ENCODE measurements around the gene RASIP1.
"Not testable (repeated sequence)": the region's sequence is repeated elsewhere in the genome, so short reads cannot be mapped to it uniquely, and the experiment has no call there.

The RASIP1 gene

DNA sequence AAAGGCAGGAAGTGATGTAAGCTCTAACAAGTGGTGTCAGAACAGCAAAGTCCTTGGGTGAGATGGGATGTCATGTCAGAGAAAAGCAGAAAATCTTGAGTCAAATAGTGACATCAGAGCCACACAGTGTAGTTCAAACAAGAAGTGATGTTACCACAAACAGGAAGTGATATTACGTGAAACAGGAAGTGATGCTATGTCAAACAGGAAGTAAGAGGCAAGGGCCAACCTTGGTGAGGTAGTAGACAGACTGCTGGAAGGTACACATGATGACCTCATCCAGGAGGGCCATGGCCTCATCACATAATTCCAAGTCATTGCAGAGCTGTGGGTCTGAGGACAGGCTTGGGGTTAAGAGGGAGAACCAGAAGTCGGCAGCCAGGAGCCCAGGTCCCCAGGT lies 13.9 kb downstream of the RASIP1 start:
- DNase-seq = peak; percentile 58

DNA sequence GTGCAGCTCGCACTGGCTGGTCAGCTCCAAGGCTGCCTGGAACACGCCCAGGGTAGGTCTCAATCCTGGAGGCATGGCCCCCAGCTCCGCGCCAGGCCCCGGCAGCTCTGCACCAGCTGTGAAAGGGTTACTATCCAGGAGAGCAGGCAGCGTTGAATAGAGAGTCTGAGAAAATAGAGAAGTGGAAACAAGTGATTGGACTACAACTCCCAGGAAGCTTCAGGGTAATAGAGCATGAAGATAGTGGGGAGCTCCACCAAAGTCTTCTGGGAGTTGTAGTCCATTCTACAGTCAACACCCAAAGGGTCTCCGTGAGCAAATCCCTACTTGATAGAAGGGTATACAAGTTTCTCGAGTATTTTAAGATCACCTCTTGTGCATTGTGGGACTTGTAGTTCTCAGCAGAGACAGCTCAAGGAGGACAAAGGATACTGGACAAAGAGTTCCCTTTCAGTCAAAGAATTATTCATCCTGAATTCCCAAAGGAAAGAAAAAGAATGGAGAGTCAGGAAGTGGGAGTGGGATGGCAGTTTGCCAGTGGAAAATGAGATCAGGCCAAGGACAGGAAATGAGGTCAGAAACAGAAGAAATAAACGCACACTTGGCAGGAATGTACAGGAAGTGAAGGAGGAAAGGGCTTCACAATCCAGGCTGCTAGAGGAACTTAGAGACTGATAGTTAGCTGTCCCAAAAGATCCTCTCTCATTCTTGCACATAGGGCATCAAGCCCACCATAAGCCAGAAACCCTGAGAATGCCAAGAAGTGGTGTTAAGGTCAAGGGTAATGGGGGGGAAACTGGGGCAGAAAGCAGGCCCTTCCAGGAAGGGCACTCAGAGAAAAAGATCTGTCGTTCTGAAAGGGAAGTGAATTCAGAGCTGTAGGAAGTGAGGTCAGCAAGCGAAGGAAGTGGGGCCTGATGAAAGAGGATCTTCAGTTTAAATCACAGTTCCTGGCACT lies 15.3 kb downstream of the RASIP1 start:
- DNase-seq = peak; percentile 79

DNA sequence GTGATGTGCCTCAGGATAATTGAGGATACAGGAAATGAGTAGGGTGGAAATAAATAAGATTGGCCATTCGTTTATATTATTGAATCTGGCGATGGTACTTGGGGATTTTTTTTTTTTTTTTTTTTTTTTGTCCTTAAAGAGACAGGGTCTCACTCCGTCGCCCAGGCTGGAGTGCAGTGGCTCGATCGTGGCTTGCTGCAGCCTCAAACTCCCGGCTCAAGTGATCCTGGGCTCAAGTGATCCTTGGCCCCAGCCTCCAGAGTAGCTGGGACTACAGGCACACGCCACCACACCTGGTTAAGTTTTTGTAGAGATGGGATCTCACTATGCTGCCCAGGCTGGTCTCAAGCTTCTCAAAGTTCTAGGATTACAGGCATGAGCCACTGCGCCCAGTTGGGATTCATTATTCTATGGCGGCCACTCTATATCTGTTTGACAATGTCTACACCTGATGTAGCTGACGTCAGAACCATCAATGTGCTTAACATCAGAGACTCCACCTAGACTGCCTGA lies 18.2 kb downstream of the RASIP1 start:
- DNase-seq = no peak

DNA sequence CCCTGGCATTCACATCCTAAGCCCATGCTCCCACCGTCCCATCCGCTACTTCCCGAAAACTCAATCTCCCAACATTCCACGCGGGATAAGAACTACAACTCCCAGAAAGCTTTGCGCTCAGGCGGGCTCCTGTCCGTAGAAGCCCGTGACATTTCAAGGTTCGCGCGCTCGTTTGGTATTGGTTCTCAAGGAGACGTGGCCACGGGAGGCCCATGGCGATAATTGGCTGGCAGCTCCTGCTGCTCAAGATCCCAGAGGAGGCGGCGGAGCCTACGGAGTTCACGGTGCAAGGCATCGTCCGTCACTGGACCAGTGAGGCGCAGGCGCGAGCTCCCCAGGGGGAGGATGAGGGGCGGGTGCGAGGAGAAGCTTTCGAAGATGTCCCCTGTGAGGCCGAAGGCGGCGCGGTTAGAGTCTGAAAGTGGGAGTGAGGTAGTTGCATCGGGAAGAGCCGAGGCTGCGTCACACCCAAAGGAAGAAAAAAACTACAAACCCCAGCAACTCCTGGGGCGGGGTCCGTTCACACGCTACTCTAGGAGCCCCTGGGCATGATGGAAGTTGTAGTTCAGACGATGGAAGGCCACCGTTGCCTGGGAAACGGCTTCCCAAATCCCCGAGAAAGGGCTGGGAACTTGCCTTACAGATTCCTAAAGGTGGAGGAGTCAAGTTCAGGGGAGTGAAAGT lies 19.7 kb downstream of the RASIP1 start:
- DNase-seq = peak; percentile 99

DNA sequence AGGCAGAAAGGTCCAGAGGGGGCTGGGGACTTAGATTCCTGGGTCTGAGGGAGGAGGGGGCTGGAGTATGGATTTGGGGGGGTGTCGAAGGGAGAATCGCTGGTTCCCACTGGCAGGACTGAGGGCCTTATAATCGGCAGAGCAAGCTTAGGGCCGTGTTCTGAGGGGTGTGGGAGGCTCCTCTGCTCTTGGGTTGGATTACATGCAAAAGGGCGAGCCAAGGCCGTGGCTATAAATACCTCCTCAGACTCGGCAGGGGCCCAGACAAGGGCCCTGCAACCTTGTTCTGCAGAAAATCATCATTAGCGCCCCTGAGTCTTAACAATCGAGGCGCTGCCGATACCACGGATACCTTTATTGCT lies 20.2 kb downstream of the RASIP1 start:
- no peak for DNase-seq

DNA sequence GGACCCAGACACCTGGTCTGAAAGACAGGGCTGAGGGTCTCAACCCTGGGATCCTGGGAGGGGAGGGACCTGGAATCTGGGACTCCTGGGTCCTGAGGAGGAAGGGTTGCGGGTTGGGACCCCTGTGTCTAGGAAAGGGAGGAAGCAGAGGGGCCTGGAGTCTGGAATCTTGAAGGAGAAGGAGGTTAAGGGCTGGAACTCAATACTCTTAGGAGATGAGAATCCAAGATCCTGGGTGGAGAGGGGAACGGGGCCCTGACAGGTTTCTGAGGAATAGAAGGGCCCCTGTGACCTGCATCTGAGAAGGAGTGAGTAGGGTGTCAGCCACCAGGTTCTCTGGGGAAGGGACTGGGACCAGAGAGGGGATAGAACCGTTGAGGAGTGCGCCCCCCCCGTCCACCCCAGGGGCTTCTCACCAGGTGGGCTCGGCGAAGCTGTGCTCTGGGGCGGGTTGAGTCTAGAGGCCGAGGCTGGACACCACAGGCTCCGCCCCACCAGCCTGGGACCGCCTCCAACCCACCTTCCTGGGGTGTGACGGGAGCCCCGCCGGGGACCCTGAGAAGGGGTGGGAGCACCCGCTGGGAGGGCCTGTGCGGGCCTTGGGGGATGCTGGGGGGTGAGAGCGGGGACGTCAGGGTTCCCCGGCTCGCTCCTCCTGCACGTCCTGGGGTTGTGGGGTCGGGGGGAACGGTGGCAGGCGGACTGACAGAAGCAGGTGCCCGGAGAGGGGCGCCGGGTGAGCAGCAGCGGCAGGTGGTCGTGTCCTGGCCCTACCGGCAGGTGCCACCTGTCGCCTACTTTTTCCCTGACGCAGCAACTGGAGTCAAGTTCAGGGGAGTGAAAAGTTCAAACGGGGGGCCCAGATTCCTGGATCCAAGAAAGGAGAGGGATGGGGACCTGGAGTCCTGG lies 20.9 kb downstream of the RASIP1 start, which contains the start of gene MAMSTR:
TSS of gene MAMSTR (minus strand) at position 463 of the 909 bp plus-strand sequence. CDS start 694 bp downstream, outside the sequence.
- DNase-seq = no peak

DNA sequence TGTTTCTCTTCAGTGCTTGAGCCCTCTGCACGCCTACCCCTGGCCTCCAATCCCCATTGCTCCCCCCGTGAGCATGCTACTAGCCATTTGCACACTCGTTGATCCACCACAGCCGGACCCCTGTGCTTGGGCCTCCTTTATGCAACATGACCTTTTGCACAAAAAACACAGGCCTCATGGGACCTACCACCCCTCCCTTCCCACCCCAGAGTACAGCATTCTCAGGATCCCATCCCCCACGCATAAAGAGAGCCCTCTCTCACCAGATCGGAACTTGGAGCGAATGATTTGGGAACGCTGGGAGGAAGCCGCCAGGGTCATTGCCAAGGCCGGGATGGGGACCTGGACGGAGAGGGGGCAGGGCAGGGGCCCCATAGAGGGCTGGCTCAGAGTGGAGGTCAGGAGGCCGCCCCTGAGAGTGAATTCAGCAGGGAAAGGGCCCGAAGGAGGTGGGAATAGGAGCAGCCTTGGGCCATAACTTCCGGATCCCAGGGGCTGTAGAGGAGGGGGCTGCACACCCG lies 21.6 kb downstream of the RASIP1 start:
- DNase-seq = no peak

DNA sequence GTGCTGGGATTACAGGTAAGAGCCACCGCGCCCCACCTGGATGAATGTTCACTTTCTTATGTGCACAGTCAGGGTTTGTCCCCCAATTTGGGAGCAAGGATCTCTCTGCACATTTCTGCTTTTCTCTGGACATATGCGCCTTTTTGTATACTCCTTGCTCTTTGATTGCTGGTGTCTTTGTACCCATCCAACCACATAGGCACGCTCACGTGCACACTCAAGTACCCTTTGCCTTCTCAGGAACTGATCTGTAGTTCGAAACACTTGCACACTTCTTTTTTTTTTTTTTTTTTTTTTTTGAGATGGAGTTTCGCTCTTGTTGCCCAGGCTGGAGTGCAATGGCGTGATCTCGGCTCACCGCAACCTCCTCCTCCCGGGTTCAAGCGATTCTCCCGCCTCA lies 22.3 kb downstream of the RASIP1 start:
- DNase-seq = not testable (repeated sequence)

DNA sequence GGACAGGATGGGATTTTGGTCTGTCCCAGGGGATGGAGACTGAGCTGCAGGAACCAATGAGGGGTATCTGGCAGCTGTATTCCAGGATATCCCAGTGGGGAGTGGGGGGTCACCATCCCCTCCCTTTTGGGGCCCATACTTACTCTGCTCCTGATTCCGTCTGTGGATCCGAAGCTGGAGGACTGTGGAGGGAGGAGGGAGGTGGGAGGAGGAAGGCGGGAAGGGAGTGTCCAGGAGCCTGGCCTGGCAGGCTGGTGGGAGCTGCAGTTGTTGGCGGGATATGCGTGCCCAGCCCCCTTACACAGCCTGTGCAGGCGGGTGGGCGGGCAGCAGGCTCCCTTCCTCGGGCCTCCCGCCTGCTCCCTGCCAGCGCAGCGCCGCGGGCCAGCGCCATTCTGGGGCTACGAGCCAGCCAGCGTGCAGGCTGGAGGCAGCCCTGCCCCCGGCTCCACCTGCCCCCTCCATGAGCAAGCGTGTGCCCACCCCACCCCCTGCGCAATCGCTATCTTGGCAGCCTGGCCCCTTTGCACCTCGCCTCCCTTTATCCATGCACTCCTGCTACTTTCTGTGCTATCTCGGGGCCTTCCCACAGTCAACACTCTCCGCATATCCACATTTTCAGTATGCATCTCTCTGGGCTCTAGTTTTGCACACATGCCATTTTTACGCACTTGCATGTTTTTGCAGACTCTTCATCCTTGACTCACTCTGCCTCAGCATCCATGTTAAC lies 23.7 kb downstream of the RASIP1 start:
- peak; percentile 31 for DNase-seq

DNA sequence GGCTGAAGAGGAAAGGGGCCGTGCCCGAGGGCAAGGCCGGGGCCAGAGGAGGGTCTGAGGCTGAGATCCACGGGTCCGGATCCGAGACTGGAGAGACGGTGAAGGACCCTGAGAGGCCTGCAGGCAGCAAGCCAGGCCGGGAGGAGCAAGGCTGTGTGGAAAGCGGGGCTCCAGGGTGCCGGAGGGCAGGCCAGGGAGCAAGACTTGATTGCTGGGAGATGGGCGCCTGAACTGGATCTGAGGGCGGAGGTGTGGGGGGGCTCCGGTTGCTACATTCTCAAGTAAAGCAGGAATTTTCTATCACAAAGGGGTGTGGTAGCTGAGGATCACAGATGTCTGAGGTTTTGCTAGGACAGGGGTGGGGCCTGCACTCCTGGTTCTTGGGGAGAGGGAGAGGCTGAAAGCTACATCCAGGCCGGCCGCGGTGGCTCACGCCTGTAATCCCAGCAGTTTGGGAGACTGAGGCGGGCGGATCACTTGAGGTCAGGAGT lies 24.7 kb downstream of the RASIP1 start:
- no peak for DNase-seq

DNA sequence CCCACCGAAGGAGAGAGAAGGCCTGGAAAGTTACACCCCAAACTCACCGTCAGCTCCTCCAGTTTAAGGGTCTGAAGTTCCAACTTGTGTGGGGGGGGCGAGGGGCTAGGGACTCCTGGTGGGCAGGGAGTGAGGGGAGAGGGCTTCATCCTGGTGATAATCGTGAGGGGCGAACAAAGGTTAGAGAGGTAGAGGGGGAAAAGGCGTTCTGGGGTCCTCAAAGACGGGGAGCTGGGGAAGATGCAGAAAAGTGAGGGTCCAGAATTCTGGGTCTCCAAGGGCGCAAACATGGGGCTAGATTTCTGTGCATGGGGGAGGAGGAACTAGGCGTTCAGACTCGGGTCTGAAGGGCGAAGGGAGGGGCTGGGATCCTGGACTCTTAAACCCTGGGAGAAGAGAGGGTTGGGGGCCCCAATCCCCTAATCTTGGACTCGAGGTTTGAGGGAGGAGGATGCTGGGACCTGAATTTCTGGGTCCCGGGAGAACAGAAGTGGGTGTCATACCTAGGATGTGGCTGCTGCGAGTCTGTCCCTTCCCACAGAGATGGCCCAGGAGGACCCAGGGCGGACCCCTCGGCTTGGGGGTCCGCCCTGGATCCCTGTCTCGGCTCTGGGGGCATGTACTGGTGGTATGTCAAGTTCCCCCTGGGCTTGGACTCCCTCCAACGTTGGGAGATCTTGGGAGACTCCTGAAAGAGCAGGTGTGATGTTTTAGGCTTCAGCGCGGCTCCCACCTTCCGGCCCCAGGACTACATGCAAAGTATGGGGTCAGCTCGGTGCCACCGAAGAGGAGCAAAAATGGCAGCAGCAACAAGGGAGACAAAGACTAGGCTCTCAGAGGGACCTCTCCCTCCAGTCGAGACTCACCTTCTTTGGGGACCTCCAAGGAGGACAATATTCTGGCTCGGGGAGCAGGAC lies 25.4 kb downstream of the RASIP1 start:
- no peak for DNase-seq

DNA sequence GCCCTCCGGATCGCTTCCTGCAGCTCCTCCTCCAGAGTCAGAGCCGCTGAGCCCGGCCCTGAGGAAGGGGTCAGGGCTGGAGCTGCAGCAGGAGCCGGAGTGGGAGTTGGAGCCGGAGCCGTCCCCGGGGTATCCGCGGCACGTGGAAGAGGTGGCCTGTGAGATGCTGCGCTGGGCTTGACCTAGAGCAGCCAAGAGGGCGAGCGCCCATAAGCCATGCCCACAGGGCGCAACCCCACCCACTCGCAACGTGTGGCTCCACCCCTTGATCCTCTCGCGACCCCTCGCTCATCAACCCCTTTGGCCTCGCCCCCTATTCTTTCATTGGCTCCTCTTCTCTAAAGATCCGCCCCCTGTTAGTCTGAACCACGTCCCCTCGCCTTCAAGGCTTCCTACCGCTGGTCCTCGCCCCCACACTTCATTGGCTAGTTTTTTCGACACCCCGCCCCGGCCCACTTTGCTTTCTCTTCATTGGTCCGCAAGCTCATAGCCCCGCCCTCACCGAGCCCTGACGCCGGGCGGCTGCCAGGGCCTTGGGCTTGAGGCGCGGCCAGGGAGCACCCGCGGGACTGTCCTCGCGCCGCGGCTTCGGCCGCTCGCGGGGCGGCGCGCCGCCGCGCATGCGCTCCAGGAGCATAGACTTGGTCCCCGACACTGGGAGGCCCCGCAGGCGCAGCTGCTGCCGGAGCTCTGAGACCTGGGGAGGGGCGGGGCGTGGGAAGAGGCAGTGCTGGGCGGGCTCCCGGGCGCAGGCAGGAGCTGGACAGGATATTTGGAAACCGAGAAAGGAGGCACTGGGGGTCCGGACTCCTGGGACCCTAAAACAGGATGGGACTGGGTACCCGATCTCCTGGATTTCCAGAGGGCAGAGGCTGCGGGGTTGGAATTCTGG lies 26.3 kb downstream of the RASIP1 start:
- peak; percentile 100 for DNase-seq

DNA sequence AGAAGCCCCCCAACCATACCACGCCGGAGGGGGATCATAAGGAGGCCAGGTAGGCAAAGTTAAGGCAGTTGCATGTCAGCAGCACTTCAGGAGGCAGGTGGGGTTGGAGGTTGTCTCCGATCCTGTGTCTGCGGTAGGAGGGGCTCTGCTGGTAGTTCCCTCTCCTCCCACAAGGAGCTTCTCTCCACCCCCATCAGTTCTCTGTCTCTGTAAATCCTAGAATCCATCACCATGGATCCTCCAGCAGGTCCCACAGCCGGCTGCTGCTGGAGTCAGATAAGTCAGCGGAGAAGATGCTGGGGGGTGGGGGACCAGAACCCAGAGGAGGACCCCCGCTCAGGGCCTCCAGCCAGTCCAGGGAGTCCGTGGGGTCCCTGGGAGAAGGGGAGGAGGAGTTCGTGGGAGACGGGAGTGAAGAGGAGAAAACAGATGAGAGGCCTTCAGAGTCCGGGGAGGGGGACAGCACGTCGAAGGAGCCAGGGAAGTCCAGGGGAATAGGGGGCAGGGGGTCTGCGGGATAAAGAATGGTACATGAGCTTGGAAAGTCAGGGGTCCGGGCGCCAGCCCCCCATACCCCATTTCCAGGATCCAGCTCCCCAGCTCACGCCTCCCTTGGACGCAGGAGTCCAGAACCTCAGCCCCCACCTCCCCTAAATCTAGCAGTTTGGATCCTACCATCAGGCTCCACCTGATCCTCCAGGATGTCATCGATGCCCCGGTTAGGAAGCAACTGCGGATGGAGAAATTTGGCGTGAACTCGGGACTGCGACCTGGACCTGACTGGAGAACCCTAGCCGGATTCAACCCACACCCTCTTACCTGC lies 27.2 kb downstream of the RASIP1 start:
- DNase-seq = peak; percentile 61

DNA sequence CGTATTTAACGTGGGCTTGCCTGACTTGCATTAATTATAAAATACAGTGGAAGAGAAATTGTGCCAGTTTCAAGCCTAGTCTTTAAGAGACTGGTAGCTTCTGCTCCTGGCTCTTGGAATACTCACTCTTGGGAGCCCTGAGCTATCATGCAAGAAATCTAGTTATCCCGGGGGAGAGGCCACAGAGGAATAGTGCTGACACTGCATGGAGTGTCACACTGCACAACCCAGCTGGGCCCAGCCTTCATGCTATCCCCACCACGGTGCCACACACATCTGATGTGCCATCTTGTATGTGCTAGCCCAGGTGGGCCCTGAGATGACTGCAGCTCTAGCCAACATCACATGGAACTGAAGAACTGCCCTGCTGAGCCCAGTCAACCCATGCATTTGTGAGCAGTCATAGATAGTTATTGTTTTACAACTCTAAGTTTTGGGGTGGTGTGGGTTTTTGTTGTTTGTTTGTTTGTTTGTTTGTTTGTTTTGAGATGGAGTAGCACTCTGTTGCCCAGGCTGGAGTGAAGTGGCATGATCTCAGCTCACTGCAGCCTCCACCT lies 29.2 kb downstream of the RASIP1 start:
- no peak for DNase-seq

DNA sequence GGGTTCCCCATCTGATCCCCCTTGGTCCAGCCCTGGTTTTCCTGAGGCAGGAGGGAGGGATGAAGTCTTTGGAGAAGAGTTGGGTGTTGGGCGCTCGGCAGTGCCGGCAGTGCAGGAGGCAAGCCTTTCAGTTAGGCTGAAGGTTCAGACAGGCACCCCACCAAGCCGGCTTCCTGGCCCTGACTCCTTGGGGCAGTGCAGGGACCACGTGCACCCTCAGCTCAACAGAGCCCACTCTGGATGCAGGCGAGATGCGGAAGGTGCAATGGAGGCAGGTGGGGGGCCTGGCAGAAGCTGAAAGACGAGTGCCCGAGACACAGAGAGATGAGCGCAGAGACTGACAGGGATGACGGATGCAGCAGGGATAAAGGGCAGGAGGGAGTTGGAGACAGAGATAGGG lies 31.9 kb downstream of the RASIP1 start:
- no peak for DNase-seq

DNA sequence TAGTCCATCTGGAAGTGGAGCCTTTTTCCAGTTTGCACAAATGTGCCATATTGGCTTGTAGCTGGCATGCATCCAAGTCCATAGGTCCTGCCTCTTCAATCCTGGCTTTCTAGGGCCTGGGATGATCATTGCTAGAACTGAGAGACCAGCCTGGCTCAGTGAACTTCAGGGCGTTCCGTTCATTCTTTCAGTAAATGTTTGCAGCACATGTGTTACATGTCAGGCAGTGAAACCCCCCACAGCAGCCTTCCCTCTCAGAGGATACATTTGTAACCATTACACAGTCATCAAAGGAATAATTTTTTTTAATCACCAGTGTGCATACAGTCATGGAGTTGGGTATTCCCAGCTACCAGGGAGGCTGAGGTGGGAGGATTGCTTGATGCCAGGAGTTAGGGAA lies 35.0 kb downstream of the RASIP1 start:
- DNase-seq = peak; percentile 32

DNA sequence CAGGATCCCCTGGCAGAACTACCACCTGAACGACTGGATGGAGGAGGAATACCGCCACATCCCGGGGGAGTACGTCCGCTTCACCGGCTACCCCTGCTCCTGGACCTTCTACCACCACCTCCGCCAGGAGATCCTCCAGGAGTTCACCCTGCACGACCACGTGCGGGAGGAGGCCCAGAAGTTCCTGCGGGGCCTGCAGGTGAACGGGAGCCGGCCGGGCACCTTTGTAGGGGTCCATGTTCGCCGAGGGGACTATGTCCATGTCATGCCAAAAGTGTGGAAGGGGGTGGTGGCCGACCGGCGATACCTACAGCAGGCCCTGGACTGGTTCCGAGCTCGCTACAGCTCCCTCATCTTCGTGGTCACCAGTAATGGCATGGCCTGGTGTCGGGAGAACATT lies 37.1 kb downstream of the RASIP1 start:
- no peak for DNase-seq

DNA sequence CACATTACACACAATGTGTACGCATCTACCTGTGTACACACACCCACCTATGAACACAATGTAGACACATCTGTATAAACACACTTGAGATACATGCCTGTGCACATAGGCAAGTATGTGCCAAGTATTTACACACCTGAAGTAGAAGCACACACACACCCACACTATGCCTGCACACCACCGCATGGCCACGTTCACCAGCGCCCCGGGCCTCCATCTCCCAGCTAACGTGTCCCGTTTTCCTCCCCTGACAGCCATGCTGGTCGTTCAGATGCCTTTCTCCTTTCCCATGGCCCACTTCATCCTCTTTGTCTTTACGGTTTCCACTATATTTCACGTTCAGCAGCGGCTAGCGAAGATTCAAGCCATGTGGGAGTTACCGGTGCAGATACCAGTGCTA lies 37.7 kb downstream of the RASIP1 start:
- no peak for DNase-seq

Measured in DMS53 (cell line).